H1 (cell line): ENCODE results near the gene HAT1. TPM values are rescaled to one million over a fixed set of nuclear protein-coding genes. Genes with fewer than 3 reads are reported as not detected.

Experiments used
- CTCF ChIA-PET: fragments of 300-600 bp; sonication (Branson Sonifier 250); formaldehyde crosslinking; loops from one replicate; lab custom pipeline; 2021; ENCODE audit not compliant: partially characterized antibody; lab: Charles Lee
- POLR2A ChIA-PET: fragments of 300-600 bp; sonication (Branson Sonifier 250); formaldehyde crosslinking; loops from one replicate; lab custom pipeline; 2021; ENCODE audit warnings: inconsistent platforms; ENCODE audit not compliant: partially characterized antibody; lab: Charles Lee
- DNase-seq, 2 experiments: peaks; one replicate each; pipeline versions ENCODE4 v3.0.0 to v3.0.0-alpha.2; 2010 to 2022; ENCODE audit warnings: low spot score in 2 of 2, low read depth in 1 of 2, mixed read lengths in 1 of 2
- FAIRE-seq: peaks from 2 replicates; lab custom pipeline; 2011; peaks lifted over from hg19 to GRCh38; lab: Jason Lieb, UNC
- H2AFZ ChIP-seq: 2 replicates; pipeline ENCODE4 v1.8.1; 2012; ENCODE audit warnings: low read length, inconsistent platforms
- H2AK5ac ChIP-seq: 2 replicates; pipeline ENCODE4 v1.6.1; 2013; ENCODE audit warnings: low read depth, low read length
- H2BK120ac ChIP-seq: replicated peaks from 2 replicates; pipeline ENCODE3; 2013; ENCODE audit warnings: low read depth, low read length, inconsistent platforms
- H2BK12ac ChIP-seq: 2 replicates; pipeline ENCODE4 v1.6.1; 2013; ENCODE audit warnings: low read depth, low read length
- H2BK15ac ChIP-seq: 2 replicates; pipeline ENCODE4 v1.6.1; 2013; ENCODE audit warnings: low read length
- H2BK20ac ChIP-seq: 2 replicates; pipeline ENCODE4 v1.6.1; 2013; ENCODE audit warnings: low read length
- H2BK5ac ChIP-seq: 2 replicates; pipeline ENCODE4 v1.6.1; 2013; ENCODE audit warnings: low read depth, low read length
- H3K14ac ChIP-seq: 2 replicates; pipeline ENCODE4 v1.6.1; 2013; ENCODE audit warnings: inconsistent platforms; ENCODE audit not compliant: insufficient read length
- H3K18ac ChIP-seq: 2 replicates; pipeline ENCODE4 v1.6.1; 2013; ENCODE audit warnings: low read length; ENCODE audit errors: extremely low read depth
- H3K23ac ChIP-seq: 2 replicates; pipeline ENCODE4 v1.6.1; 2013; ENCODE audit warnings: inconsistent platforms; ENCODE audit not compliant: insufficient read length
- H3K23me2 ChIP-seq: 2 replicates; pipeline ENCODE4 v1.6.1; 2013; ENCODE audit warnings: low read depth, low read length
- H3K27ac ChIP-seq: 2 replicates; pipeline ENCODE4 v1.6.1; 2011; ENCODE audit warnings: low read depth, low read length, inconsistent platforms
- H3K27me3 ChIP-seq, 4 experiments: replicated peaks in 1 of 4; 1 replicate in 1 of 4; 2 replicates in 3 of 4; pipeline versions ENCODE4 v1.6.1 to v1.8.1; 2011 to 2013; ENCODE audit warnings: low read length in 3 of 4, mild to moderate bottlenecking in 3 of 4, inconsistent platforms in 2 of 4, mixed read lengths in 2 of 4, moderate library complexity in 1 of 4; ENCODE audit not compliant: control insufficient read depth in 3 of 4, insufficient read depth in 3 of 4; ENCODE audit errors: extremely low read depth in 1 of 4
- H3K36me3 ChIP-seq, 4 experiments: 2 replicates each; pipeline versions ENCODE4 v1.6.1 to v1.8.1; 2011 to 2013; ENCODE audit warnings: mild to moderate bottlenecking in 4 of 4, low read length in 3 of 4, moderate library complexity in 2 of 4, control low read depth in 1 of 4, inconsistent platforms in 1 of 4; ENCODE audit not compliant: insufficient read depth in 4 of 4, control insufficient read depth in 2 of 4
- H3K4ac ChIP-seq: replicated peaks from 2 replicates; pipeline ENCODE3; 2013; ENCODE audit warnings: low read length, low read depth, mixed read lengths, inconsistent platforms; ENCODE audit not compliant: insufficient read length
- H3K4me1 ChIP-seq, 4 experiments: replicated peaks in 1 of 4; 1 replicate in 1 of 4; 2 replicates in 3 of 4; pipeline versions ENCODE4 v1.6.1 to v1.8.1; 2011 to 2013; ENCODE audit warnings: low read length in 3 of 4, inconsistent platforms in 2 of 4, mixed read lengths in 1 of 4; ENCODE audit not compliant: insufficient read depth in 4 of 4, control insufficient read depth in 3 of 4
- H3K4me2 ChIP-seq, 2 experiments: 2 replicates each; pipeline versions ENCODE4 v1.6.1 to v1.8.1; 2011 to 2013; ENCODE audit warnings: low read depth in 2 of 2, low read length in 2 of 2, control low read depth in 1 of 2, inconsistent platforms in 1 of 2, mild to moderate bottlenecking in 1 of 2; ENCODE audit not compliant: insufficient read depth in 1 of 2
- H3K4me3 ChIP-seq, 4 experiments: fragments of 200-600, 300-600 bp in 1 of 4; sonication (generic), shearing (Covaris generic), sonication (Bioruptor Twin) in 1 of 4; 2 replicates each; pipeline versions ENCODE4 v1.5.1 to v1.8.1; 2011 to 2016; ENCODE audit warnings: low read length in 4 of 4, low read depth in 3 of 4, control low read depth in 2 of 4, inconsistent platforms in 2 of 4, mild to moderate bottlenecking in 2 of 4, mixed read lengths in 1 of 4, moderate library complexity in 1 of 4; ENCODE audit not compliant: insufficient read depth in 2 of 4; ENCODE audit errors: extremely low read depth in 1 of 4
- H3K56ac ChIP-seq: replicated peaks from 2 replicates; pipeline ENCODE3; 2013; ENCODE audit warnings: low read depth, mild to moderate bottlenecking, mixed read lengths, low read length, inconsistent platforms; ENCODE audit not compliant: insufficient read length
- H3K79me1 ChIP-seq: 2 replicates; pipeline ENCODE4 v1.6.1; 2013; ENCODE audit warnings: low read depth, low read length, control low read depth
- H3K79me2 ChIP-seq, 2 experiments: 2 replicates each; pipeline versions ENCODE4 v1.6.1 to v1.8.1; 2012 to 2013; ENCODE audit warnings: low read length in 2 of 2, mild to moderate bottlenecking in 2 of 2, inconsistent platforms in 1 of 2; ENCODE audit not compliant: insufficient read depth in 2 of 2, control insufficient read depth in 1 of 2
- H3K9ac ChIP-seq, 4 experiments: replicated peaks in 1 of 4; 1 replicate in 1 of 4; 2 replicates in 3 of 4; pipeline versions ENCODE4 v1.6.1 to v1.8.1; 2011 to 2013; ENCODE audit warnings: low read depth in 3 of 4, low read length in 3 of 4, control low read depth in 2 of 4, mild to moderate bottlenecking in 2 of 4, moderate library complexity in 2 of 4, inconsistent platforms in 1 of 4; ENCODE audit errors: extremely low read depth in 1 of 4
- H3K9me3 ChIP-seq, 2 experiments: 2 replicates each; pipeline versions ENCODE4 v1.6.1 to v1.8.1; 2012 to 2013; ENCODE audit warnings: mild to moderate bottlenecking in 2 of 2, moderate library complexity in 2 of 2, control low read depth in 1 of 2, inconsistent platforms in 1 of 2, low read depth in 1 of 2, low read length in 1 of 2, mixed read lengths in 1 of 2; ENCODE audit not compliant: insufficient read depth in 2 of 2
- H4K20me1 ChIP-seq, 2 experiments: replicated peaks in 1 of 2; 2 replicates each; pipeline versions ENCODE3 to v1.8.1; 2011 to 2013; ENCODE audit warnings: inconsistent platforms in 2 of 2, low read length in 2 of 2, mild to moderate bottlenecking in 1 of 2; ENCODE audit not compliant: insufficient read depth in 2 of 2, control insufficient read depth in 1 of 2
- H4K5ac ChIP-seq: 2 replicates; pipeline ENCODE4 v1.6.1; 2013; ENCODE audit warnings: low read length, low read depth, mixed read lengths, inconsistent platforms; ENCODE audit not compliant: insufficient read length
- H4K8ac ChIP-seq: 2 replicates; pipeline ENCODE4 v1.8.0; 2013; ENCODE audit warnings: mild to moderate bottlenecking, moderate library complexity, low read length, inconsistent platforms; ENCODE audit not compliant: insufficient read depth; ENCODE audit errors: extremely low read depth
- H4K91ac ChIP-seq: replicated peaks from 2 replicates; pipeline ENCODE3; 2013; ENCODE audit warnings: low read length, mixed read lengths, inconsistent platforms; ENCODE audit not compliant: insufficient read length
- CBX8 ChIP-seq: fragments of 300-800, 300-1000 bp; sonication (generic); IDR thresholded peaks from 2 replicates; pipeline ENCODE4 v1.7.1; 2016; ENCODE audit warnings: low read depth, low read length, borderline replicate concordance
- CTCF ChIP-seq, 3 experiments: IDR thresholded peaks; 1 replicate in 2 of 3; 2 replicates in 1 of 3; pipeline versions ENCODE4 v1.5.1 to v1.6.1; 2011; ENCODE audit warnings: low read length in 3 of 3, mild to moderate bottlenecking in 3 of 3, inconsistent platforms in 2 of 3, low read depth in 1 of 3, moderate library complexity in 1 of 3; ENCODE audit not compliant: insufficient read depth in 1 of 3; ENCODE audit errors: control extremely low read depth in 1 of 3
- FOSL1 ChIP-seq: IDR thresholded peaks from 2 replicates; pipeline ENCODE4 v1.6.1; 2011; ENCODE audit warnings: mild to moderate bottlenecking, low read depth, low read length, moderate library complexity; ENCODE audit not compliant: insufficient read depth
- KDM1A ChIP-seq: fragments of 200-600, 300-600 bp; sonication (generic); IDR thresholded peaks from 2 replicates; pipeline ENCODE4 v1.7.1; 2016; ENCODE audit warnings: mild to moderate bottlenecking, low read length, borderline replicate concordance
- MAX ChIP-seq: IDR thresholded peaks from 2 replicates; pipeline ENCODE4 v1.6.1; 2012; ENCODE audit warnings: inconsistent platforms
- POLR2A ChIP-seq, 2 experiments: IDR thresholded peaks; 1 replicate in 1 of 2; 2 replicates in 1 of 2; pipeline ENCODE4 v1.6.1; 2011; ENCODE audit warnings: low read depth in 2 of 2, low read length in 2 of 2, mild to moderate bottlenecking in 2 of 2; ENCODE audit errors: control extremely low read depth in 1 of 2
- POU5F1 ChIP-seq: IDR thresholded peaks from 2 replicates; pipeline ENCODE4 v1.6.1; 2011; ENCODE audit warnings: low read depth, mild to moderate bottlenecking, low read length, moderate library complexity
- RAD21 ChIP-seq, 2 experiments: IDR thresholded peaks in 1 of 2; conservative IDR thresholded peaks in 1 of 2; 2 replicates each; pipeline ENCODE4 v1.6.1; 2011; ENCODE audit warnings: low read depth in 2 of 2, low read length in 2 of 2, improper control_type of control experiment in 1 of 2, inconsistent platforms in 1 of 2, mild to moderate bottlenecking in 1 of 2, moderate library complexity in 1 of 2
- SIN3A ChIP-seq, 2 experiments: IDR thresholded peaks in 1 of 2; conservative IDR thresholded peaks in 1 of 2; 2 replicates each; pipeline ENCODE4 v1.6.1; 2011 to 2012; ENCODE audit warnings: low read length in 2 of 2, improper control_type of control experiment in 1 of 2, low read depth in 1 of 2, mild to moderate bottlenecking in 1 of 2
- TEAD4 ChIP-seq: IDR thresholded peaks from 2 replicates; pipeline ENCODE4 v1.6.1; 2012; ENCODE audit warnings: low read depth, low read length, inconsistent platforms, mixed read lengths
- WGBS, 2 experiments: shearing (Covaris generic) in 1 of 2; methylation state at CpG; one replicate each; pipeline versions ENCODE4 v1.1.6 to v1.1.7; 2013 to 2015; ENCODE audit warnings: low lambda C conversion rate in 2 of 2, mixed read lengths in 2 of 2, inconsistent platforms in 1 of 2, low coverage in 1 of 2, missing lambda C conversion rate in 1 of 2; ENCODE audit not compliant: insufficient replicate concordance in 2 of 2, insufficient coverage in 1 of 2, insufficient read length in 1 of 2; ENCODE audit errors: extremely low coverage in 1 of 2, missing lambda C conversion rate in 1 of 2; 5-methylcytosine and 5-hydroxymethylcytosine counted together
- polyA plus RNA-seq, 7 experiments: library from polyadenylated mRNA; depleted of rRNA in 3 of 7; stranded (reverse) in 5 of 7; unstranded in 2 of 7; fragments of >200 nt in 5 of 7; fragments of 200-250 nt in 2 of 7; gene quantifications; 1 replicate in 5 of 7; 2 replicates in 1 of 7; 4 replicates in 1 of 7; pipeline versions ENCODE4 v1.2.1 to v1.2.3, GENCODE V29; 2011 to 2013; ENCODE audit warnings: missing spikeins in 2 of 7, mixed read lengths in 2 of 7
- total RNA-seq: library from RNA; stranded (reverse); fragmentation: NEBNext Ultra II Directional; extraction: Animal tissue kit (Norgen Biotek cat#: 25700); gene quantifications from 2 replicates; pipeline ENCODE4 v1.2.1, GENCODE V29; 2021

Gene HAT1
- total and polyA plus RNA-seq, 2 of the 8 experiments (the other 6 are each of a cell fraction or from before 2014, with no cell fraction given) = 44.6 to 74.2 TPM

GRCh38 chr2:171999161-171999560 lies 76.9 kb downstream of the HAT1 start:
- WGBS, 2 experiments = 57% methylated on average over 4 of the region's 4 CpGs; no CpG with 5 or more reads in 1 of the 2 experiments
- H3K27ac ChIP-seq = no peak overlapping the region
- no peak for FAIRE-seq
- TF ChIP-seq KDM1A = no peak
- TF ChIP-seq MAX = no peak
- no peak for TF ChIP-seq FOSL1
- TF ChIP-seq SIN3A (conservative IDR thresholded peaks at IDR 0.05 in 1 of 2, IDR thresholded peaks at IDR 0.05 in 1 of 2; ENCODE audit: low read depth in 1 of 2, low read length in 2 of 2) = no peak
- TF ChIP-seq CBX8 = no peak
- no peak for TF ChIP-seq CTCF (IDR thresholded peaks at IDR 0.05; ENCODE audit: control extremely low read depth in 1 of 3, insufficient read depth in 1 of 3, low read depth in 1 of 3, low read length in 3 of 3)
- TF ChIP-seq POLR2A (IDR thresholded peaks at IDR 0.05; ENCODE audit: control extremely low read depth in 1 of 2, low read depth in 2 of 2, low read length in 2 of 2) = no peak
- TF ChIP-seq TEAD4 = no peak
- TF ChIP-seq POU5F1 = no peak
- no peak for TF ChIP-seq RAD21 (IDR thresholded peaks at IDR 0.05 in 1 of 2, conservative IDR thresholded peaks at IDR 0.05 in 1 of 2; ENCODE audit: low read depth in 2 of 2, low read length in 2 of 2)

More at GRCh38 chr2:171999161-171999560, 76.9 kb downstream of the HAT1 start:
- Histone ChIP-seq H3K23me2 (peaks cover 11% of the 10 kb centered on the region), H3K14ac (no peak overlapping the region), H3K4me3 (peak overlapping the region; percentile 48 to 97 (median 73); a peak in 7 of 8 replicates), H3K18ac (no peak overlapping the region), H3K4me2 (peak overlapping the region; percentile 60 to 96), H3K79me2 (no peaks in the 10 kb centered on the region), H3K4ac (no peak overlapping the region), H4K91ac (no peak overlapping the region), H4K8ac (no peak overlapping the region), H3K23ac (no peak overlapping the region), H2BK20ac (no peak overlapping the region), H3K4me1 (peaks cover 0 to 4% (median 1%) of the 10 kb centered on the region in 4 experiments; a peak in 4 of 7 replicates), H3K56ac (no peak overlapping the region), H2AK5ac (no peak overlapping the region), H3K79me1 (no peaks in the 10 kb centered on the region), H3K9me3 (no peaks in the 10 kb centered on the region), H2AFZ (peak overlapping the region; percentile 95), H2BK15ac (no peak overlapping the region), H3K9ac (peak overlapping the region in 3 of 4 experiments; percentile 27 to 71 (median 40); a peak in 5 of 7 replicates), H4K20me1 (no peaks in the 10 kb centered on the region), H3K27me3 (peaks cover 0 to 16% (median 7%) of the 10 kb centered on the region in 4 experiments; a peak in 4 of 7 replicates), H2BK5ac (no peak overlapping the region; the same call in 1 of the 2 replicates), H2BK120ac (no peak overlapping the region), H3K36me3 (no peaks in the 10 kb centered on the region), H2BK12ac (no peak overlapping the region), H4K5ac (no peak overlapping the region)
- no peak for DNase-seq
- POLR2A ChIA-PET = interaction anchor here (1.3 to 1.5 kb wide), 2 partner anchors 9 to 87 kb away, joined by 3 to 6 read pairs; no protein-coding TSS in a partner anchor
- CTCF ChIA-PET = interaction anchor here (0.6 kb wide), 1 partner anchor 477 kb away, joined by 3 read pairs; no protein-coding TSS in a partner anchor
